ENCODE results near the gene DNAJC19. TPM values are rescaled to one million over a fixed set of nuclear protein-coding genes. Genes with fewer than 3 reads are reported as not detected.
"Not testable (repeated sequence)": the region's sequence is repeated elsewhere in the genome, so short reads cannot be mapped to it uniquely, and the experiment has no call there.

The DNAJC19 gene
- total RNA-seq, 1 donor from 2014 or later = 42.4 TPM

DNA sequence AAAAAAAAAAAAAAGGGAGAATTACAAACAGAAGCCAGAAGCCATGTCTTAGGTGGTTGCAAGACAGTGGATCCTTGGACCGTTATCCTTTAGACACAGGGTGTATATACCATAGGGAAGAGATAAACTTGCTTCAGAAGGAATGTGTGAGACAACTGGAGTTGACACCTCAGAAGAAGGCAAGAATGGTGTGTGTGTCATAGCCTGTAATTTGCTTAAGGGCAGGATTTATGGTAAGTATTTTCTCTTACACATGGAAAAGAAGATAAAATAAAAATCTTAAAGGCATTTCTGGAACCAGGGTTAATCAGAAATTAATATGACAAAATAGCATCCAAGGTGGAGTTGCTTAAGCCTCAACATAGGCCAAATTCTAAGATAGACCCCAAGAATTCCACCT lies 19.3 kb upstream of the DNAJC19 start:
- Mint-ChIP-seq H3K4me3 (no peak overlapping the region), H3K27ac (no peak overlapping the region), H3K9me3 (peaks cover 3% of the 10 kb centered on the region), H3K36me3 (no peaks in the 10 kb centered on the region), H3K4me1 (ENCODE audit: unreplicated experiment) (no peaks in the 10 kb centered on the region), H3K27me3 (no peaks in the 10 kb centered on the region)
- TF ChIP-seq, protein P1, sequence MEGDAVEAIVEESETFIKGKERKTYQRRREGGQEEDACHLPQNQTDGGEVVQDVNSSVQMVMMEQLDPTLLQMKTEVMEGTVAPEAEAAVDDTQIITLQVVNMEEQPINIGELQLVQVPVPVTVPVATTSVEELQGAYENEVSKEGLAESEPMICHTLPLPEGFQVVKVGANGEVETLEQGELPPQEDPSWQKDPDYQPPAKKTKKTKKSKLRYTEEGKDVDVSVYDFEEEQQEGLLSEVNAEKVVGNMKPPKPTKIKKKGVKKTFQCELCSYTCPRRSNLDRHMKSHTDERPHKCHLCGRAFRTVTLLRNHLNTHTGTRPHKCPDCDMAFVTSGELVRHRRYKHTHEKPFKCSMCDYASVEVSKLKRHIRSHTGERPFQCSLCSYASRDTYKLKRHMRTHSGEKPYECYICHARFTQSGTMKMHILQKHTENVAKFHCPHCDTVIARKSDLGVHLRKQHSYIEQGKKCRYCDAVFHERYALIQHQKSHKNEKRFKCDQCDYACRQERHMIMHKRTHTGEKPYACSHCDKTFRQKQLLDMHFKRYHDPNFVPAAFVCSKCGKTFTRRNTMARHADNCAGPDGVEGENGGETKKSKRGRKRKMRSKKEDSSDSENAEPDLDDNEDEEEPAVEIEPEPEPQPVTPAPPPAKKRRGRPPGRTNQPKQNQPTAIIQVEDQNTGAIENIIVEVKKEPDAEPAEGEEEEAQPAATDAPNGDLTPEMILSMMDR (conservative IDR thresholded peaks at IDR 0.05) = no peak
- no peak for DNase-seq (ENCODE audit: extremely low spot score, unreplicated experiment)

DNA sequence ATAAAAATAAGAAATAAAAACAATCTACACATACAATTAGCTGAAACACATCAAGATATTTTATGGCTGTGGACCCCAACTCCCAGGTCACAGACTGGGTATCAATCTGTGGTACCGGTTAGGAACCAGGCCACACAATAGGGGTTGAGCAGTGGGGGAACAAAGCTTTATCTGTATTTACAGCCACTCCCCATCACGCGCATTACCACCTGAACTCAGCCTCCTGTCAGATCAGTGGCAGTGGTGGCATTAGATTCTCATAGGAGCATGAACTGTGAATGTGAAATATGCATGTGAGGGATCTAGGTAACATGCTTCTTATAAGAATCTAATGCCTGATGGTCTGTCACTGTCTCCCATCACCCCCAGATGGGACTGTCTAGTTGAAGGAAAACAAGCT lies 17.7 kb upstream of the DNAJC19 start:
- Mint-ChIP-seq H3K4me1 (ENCODE audit: unreplicated experiment) (no peaks in the 10 kb centered on the region), H3K9me3 (peaks cover 9% of the 10 kb centered on the region), H3K4me3 (no peak overlapping the region), H3K27me3 (peaks cover 3% of the 10 kb centered on the region), H3K36me3 (peaks cover 3% of the 10 kb centered on the region), H3K27ac (no peak overlapping the region)
- TF ChIP-seq, protein P1 (conservative IDR thresholded peaks at IDR 0.05) = no peak
- no peak for DNase-seq (ENCODE audit: extremely low spot score, unreplicated experiment)

DNA sequence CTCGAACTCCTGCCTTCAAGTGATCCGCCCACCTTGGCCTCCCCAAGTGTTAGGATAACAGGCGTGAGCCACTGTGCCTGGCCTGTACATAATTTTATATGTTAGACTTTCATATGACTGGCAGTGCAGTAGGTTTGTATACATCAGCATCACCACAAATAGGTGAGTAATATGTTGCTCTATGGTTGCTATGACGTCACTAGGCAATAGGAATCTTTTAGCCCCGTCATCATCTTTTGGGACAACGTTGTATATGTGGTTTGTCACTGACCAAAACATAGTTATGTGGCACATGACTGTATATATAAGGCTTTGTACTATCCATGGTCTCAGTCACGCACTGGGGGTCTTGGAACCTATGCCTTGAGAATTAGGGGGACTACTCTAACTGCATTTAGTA lies 17.0 kb upstream of the DNAJC19 start:
- Mint-ChIP-seq H3K27ac (no peak overlapping the region), H3K36me3 (peaks cover 3% of the 10 kb centered on the region), H3K4me3 (no peak overlapping the region), H3K27me3 (peaks cover 3% of the 10 kb centered on the region), H3K4me1 (ENCODE audit: unreplicated experiment) (no peaks in the 10 kb centered on the region), H3K9me3 (peaks cover 6% of the 10 kb centered on the region)
- no peak for DNase-seq (ENCODE audit: extremely low spot score, unreplicated experiment)
- TF ChIP-seq, protein P1 (conservative IDR thresholded peaks at IDR 0.05) = no peak

DNA sequence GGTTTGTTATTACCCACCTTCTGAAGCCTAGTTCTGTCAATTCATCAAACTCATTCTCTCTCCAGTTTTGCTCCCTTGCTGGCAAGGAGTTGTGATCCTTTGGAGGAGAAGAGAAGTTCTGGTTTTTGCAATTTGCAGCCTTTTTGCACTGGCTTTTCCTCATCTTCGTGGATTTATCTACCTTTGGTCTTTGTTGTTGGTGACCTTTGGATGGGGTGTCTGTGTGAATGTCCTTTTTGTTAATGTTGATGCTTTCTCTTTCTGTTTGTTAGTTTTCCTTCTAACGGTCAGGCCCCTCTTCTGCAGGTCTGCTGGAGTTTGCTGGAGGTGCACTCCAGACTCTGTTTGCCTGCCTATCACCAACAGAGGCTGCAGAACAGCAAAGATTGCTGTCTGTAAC lies 13.9 kb upstream of the DNAJC19 start:
- not testable (repeated sequence) for H3K9me3 Mint-ChIP-seq; H3K27me3 Mint-ChIP-seq; H3K27ac Mint-ChIP-seq; H3K4me3 Mint-ChIP-seq; H3K36me3 Mint-ChIP-seq; H3K4me1 Mint-ChIP-seq (ENCODE audit: unreplicated experiment); DNase-seq (ENCODE audit: extremely low spot score, unreplicated experiment)

DNA sequence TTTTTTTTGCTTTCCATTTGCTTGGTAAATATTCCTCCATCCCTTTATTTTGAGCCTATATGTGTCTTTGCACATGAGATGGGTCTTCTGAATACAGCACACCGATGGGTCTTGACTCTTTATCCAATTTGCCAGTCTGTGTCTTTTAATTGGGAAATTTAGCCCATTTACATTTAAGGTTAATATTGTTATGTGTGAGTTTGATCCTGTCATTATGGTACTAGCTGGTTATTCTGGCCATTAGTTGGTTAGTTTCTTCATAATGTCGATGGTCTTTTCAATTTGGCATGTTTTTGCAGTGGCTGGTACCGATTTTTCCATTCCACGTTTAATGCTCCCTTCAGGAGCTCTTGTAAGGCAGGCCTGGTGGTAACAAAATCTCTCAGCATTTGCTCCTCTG lies 12.8 kb upstream of the DNAJC19 start:
- H3K4me3 Mint-ChIP-seq; H3K27ac Mint-ChIP-seq; DNase-seq (ENCODE audit: extremely low spot score, unreplicated experiment); H3K4me1 Mint-ChIP-seq (ENCODE audit: unreplicated experiment); H3K27me3 Mint-ChIP-seq; H3K36me3 Mint-ChIP-seq; H3K9me3 Mint-ChIP-seq: not testable (repeated sequence)

DNA sequence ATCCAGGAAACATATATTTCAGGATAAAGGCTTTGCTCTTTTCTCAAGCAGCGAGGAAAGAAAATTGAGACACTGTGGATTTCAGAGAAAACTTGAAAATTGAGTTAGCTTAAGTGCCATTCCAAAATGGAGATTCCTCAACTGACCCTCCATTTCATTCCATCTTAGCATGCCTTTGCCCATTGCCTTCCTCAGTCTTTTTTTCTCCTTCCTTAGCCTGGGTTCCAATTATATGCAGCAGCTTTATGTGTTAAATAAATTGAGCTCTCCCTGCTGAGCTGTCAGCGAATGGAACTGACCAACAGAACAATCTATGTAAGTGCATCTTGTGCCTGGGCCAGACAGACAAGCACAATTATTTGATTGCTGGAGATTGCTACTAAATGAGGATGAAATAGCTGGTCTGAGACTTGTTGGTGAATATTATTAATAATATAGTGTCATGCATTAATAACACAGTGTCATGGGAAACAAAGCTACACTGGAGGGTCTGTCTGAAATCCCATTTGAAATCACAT lies 6.9 kb upstream of the DNAJC19 start:
- Mint-ChIP-seq H3K36me3 (no peaks in the 10 kb centered on the region), H3K4me1 (ENCODE audit: unreplicated experiment) (no peaks in the 10 kb centered on the region), H3K27ac (no peak overlapping the region), H3K4me3 (no peak overlapping the region), H3K9me3 (peaks cover 4% of the 10 kb centered on the region), H3K27me3 (peaks cover 23% of the 10 kb centered on the region)
- DNase-seq (ENCODE audit: extremely low spot score, unreplicated experiment) = no peak
- TF ChIP-seq, protein P1 (conservative IDR thresholded peaks at IDR 0.05) = no peak

DNA sequence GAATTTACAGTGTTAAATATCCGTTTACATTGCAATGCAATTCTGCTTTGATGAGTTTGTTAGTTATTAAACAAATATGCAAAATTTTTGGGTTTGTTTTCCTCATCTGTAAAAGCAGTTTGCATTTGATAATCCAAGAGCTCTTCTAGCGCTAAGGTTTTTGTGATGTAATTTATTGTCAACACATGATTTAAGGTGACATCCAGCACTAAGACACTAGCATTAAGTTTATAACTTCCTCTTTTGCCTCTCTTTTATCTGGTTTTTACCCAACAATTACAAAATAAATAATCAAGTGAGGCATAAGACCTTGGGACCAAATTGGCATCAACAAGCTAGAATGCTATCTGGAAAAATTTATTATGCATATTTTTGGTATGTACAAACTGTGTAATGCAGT lies 969 bp upstream of the DNAJC19 start:
- Mint-ChIP-seq H3K27ac (no peak overlapping the region), H3K4me1 (ENCODE audit: unreplicated experiment) (peaks cover 3% of the 10 kb centered on the region), H3K36me3 (peaks cover 4% of the 10 kb centered on the region), H3K27me3 (peaks cover 19% of the 10 kb centered on the region), H3K9me3 (no peaks in the 10 kb centered on the region), H3K4me3 (peak overlapping the region; percentile 95)
- DNase-seq (ENCODE audit: extremely low spot score, unreplicated experiment) = no peak
- TF ChIP-seq, protein P1 (conservative IDR thresholded peaks at IDR 0.05) = no peak
